ENCODE measurements around the gene LDHD. TPM values are rescaled to one million over a fixed set of nuclear protein-coding genes. Genes with fewer than 3 reads are reported as not detected.

Gene LDHD
- polyA plus RNA-seq, 5 donors, result 1.7 to 3.4 (median 3.1) TPM

- DNase-seq, result no peak
These were observed 53.0 kb downstream of the LDHD start for GRCh38 chr16:75063549-75064088.

GRCh38 chr16:75062976-75063346 lies 53.6 kb downstream of the LDHD start:
- DNase-seq, result no peak

- DNase-seq, result peak; percentile 80 to 82
These were observed 54.2 kb downstream of the LDHD start for GRCh38 chr16:75062135-75062975.

Other genes with a start within 250 kb of the LDHD start
- 100 to 1,000 TPM in 2 of 5 donors, 10 to 100 TPM in 3; 86.0 to 125 (median 95.3) TPM for gene WDR59, start 131.7 kb downstream of the LDHD start, polyA plus RNA-seq (ENCODE audit: insufficient read depth in 1 of 5, insufficient read length in 5 of 5, low replicate concordance in 1 of 5)
- gene ZNRF1, start 117.8 kb downstream of the LDHD start, polyA plus RNA-seq (ENCODE audit: insufficient read depth in 1 of 5, insufficient read length in 5 of 5, low replicate concordance in 1 of 5), result 10 to 100 TPM; 40.9 to 55.2 (median 48.4) TPM
- gene ZFP1, start 31.7 kb upstream of the LDHD start, polyA plus RNA-seq (ENCODE audit: insufficient read depth in 1 of 5, insufficient read length in 5 of 5, low replicate concordance in 1 of 5), result 10 to 100 TPM; 18.6 to 30.5 (median 22.0) TPM
- not detected for gene CTRB2, start 90.4 kb upstream of the LDHD start, polyA plus RNA-seq (ENCODE audit: insufficient read depth in 1 of 5, insufficient read length in 5 of 5, low replicate concordance in 1 of 5)
- gene CTRB1, start 102.2 kb upstream of the LDHD start, polyA plus RNA-seq (ENCODE audit: insufficient read depth in 1 of 5, insufficient read length in 5 of 5, low replicate concordance in 1 of 5), result under 1 TPM in 2 of 5 donors, not detected in 3; 0.09 to 0.12 TPM
- gene BCAR1, start 134.8 kb upstream of the LDHD start, polyA plus RNA-seq (ENCODE audit: insufficient read depth in 1 of 5, insufficient read length in 5 of 5, low replicate concordance in 1 of 5), result 10 to 100 TPM; 32.6 to 76.2 (median 54.7) TPM

Measured in right lung (tissue), 5 donors.